GM18858 (cell line): ENCODE results near the gene PPP2R2C.

Experiments used
- ATAC-seq: cut with Tn5 transposase; IDR thresholded peaks from one replicate; pipeline ENCODE4 v1.9.1; 2021; ENCODE audit not compliant: unreplicated experiment

PPP2R2C gene

DNA sequence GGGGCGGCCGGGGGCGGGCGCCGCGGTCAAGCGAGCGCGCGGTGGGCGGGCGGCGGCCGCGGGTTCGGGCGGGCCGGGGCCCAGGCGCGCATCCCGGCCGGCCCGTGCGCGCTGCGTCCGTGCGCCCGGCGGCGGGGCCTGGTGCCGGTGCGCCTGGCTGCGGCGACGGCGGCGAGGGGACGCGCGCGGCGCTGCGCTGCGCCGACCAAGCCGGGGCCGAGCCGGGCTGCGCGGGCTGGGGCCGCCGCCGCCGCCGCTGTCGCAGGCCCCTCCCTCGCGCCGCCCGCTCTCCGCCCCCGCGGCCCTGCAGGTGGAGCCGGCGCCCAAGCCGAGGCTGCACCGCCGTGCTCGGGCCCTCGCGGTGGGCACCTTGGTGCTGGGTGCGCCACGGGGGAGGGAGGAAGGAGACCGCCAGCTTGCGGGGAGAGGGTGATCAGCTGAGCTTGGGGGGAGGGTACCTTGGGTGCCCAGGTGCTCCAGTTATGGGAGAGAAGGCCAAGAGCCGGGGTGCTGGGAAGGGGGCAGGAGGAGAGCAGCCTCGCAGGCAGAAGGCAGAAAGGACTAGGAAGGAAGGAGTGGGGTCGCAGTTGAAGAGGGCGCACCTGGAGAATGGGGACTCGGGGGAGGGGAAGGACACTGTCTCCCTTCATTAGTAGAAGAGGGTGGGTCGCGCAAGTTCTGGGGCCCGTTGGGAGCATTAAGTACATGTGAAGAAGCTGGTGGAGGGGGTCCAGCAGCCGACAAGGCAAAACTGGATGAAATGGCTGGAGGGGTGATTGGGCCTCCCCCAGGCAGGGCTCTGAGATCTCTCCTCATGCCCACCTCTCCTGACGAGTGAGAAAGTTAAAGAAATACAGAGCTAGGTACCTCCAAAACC is at the start of gene PPP2R2C:
PPP2R2C (minus strand) TSS at position 228 of the 877 bp plus-strand sequence. CDS start 385 bp downstream, outside the sequence.
- no peak for ATAC-seq

DNA sequence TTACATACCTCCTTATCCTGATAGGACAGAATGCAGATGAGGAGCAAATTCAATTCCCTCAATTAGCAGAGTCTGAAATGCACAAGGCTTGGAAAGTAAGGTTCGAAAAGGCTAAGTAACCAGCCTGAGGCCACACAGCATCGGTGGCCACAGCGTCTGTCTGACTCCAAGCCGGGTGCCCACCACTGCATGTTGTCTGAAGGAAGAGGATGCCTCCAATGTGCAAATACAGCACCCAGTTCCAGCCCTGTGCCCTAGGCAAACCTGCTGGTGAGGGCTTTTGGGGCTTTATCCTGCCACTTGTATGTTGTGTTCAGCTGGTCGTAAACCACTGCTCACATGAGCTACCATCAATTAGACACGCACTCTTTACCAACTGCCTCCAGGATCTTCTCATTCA is 48.6 kb upstream of the PPP2R2C start:
- no peak for ATAC-seq

DNA sequence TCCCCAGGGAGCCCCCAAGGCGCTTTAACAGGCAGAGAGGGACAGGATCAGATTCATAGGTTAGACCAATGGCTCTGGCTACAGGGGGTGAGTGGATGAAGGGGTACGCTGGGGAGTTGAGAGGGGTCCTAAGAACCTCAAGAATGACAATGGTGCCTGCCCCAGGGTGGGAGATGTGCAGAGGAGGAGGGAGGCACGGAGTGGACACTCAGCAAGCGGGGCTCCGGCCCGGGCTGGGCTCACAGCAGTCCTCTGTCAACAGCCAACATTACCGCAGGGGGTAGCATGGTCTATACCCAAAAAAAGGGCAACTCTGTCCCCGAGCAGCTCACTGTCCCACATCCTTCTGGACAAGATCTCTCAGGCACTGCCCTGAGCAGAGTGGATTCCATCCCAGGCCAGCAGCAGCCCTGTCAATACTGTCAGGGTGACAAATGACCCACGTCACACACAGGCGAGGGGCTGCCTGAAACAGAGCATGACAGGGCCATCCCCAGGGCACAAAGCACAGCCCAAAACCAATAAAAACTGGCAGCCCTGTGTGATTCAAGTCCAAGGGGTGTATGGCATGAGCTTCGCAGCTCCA is 47.7 kb upstream of the PPP2R2C start:
- no peak for ATAC-seq

DNA sequence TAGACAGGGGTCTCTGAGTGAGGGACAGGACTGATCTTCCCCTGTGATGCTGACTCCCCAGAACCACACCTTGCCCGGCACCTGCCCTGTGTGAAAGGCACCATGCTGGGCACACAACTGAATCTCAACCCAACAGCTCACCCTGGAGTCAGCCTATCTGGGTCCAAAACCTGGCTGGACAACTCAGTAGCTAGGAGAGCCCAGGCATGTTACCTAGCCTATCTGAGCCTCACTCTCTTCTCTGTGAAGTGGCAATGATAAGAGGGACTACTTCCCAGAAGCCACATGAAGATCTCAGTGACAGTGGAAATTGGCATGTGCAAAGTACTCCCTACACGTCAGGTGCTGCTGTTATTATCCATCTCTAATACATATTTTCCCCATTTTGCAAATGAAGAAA is 44.8 kb upstream of the PPP2R2C start:
- ATAC-seq: no peak

DNA sequence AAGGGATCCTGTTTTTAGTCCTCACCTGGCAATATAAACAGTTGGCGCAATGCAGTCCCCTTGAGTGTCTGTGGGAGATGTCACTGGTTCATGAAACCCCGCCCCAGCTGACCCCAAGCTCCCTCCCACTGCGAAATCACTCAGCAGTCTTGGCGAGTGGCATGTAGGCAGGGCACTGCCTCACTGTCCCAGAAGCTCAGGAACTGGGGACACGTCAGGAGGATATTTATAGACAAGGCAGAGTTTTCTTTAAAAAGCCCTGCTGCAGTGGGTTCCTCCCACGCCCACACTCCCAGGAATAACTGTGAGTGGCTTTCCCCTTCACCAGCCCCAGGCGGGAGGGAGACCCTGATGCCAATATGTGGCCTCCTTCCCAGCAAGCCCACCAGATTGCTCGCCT is 44.3 kb upstream of the PPP2R2C start:
- no peak for ATAC-seq

DNA sequence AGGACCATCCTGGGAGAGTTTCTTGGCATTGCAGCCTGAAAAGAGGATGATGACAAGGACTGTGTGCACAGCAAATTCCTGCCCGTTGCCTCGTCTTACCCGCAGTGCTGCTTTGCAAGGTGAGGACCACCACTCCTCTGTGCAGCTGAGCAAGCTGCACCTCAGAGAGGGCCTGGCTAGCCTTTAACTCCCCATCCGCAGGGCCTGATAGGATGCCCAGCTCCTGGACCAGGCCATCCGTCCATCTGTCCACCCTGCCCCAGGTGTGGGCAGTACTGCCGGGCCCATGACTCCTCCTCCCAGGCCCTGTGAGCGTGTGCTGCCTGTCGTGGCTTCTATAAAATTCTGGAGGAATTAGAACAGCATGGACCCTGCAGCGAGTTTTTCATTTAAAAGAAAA is 43.9 kb upstream of the PPP2R2C start:
- no peak for ATAC-seq

DNA sequence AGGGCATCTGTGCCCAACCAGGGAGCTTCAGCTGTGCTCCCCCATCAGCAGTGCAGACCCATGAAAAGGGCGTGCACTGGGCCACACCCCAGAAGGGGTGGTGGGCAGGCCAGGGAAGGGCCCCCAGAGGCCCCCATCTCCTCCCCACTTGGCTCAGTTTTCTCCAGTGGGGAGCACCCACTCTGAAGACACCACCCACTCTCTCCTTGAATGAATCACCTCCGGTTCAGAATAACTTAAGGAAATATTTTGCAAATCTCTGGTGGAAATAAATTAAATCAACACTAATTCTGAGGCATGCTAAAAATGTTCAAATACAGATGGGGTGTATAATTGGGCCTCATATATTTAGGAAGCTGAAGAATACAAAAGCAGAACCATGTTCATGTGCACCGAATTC is 41.3 kb upstream of the PPP2R2C start:
- no peak for ATAC-seq

DNA sequence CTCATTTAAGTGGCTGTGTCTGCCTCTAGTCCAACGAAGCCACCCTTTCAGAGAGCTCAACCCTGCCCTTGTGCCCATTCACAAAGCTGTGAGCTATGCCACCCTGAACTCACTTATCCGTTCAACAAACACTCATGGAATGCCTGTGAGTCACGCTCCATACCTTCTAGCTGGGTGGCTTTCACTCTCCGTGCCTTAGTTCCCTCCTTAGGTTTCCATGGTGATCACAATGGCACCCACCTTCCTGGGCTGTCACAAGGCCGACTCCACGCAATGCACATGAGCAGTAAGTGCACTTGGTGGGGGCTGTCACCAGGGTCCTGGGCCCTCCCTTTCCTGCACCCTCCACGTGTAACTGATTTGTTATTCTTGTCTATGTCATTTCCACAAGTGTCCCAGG is 37.2 kb upstream of the PPP2R2C start:
- ATAC-seq: no peak

DNA sequence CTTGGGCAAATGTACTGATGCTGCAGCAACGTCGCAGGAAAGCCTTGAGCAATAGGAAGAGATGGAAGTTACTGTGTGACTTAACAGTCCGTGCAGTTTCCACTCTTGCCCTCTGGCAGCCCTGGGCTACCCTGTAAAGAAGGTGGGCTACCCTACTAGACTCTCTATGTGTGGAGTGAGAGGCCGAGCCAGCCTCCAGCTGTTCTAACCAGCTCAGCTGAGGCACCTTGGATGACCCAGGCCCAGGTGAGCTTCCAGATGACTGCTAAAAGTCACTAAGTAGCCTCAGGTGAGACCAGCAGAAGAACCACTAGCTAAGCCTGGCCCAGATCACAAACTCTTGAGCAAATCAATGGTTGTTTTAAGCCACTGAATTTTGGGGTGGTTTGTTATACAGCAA is 34.9 kb upstream of the PPP2R2C start:
- ATAC-seq: no peak

DNA sequence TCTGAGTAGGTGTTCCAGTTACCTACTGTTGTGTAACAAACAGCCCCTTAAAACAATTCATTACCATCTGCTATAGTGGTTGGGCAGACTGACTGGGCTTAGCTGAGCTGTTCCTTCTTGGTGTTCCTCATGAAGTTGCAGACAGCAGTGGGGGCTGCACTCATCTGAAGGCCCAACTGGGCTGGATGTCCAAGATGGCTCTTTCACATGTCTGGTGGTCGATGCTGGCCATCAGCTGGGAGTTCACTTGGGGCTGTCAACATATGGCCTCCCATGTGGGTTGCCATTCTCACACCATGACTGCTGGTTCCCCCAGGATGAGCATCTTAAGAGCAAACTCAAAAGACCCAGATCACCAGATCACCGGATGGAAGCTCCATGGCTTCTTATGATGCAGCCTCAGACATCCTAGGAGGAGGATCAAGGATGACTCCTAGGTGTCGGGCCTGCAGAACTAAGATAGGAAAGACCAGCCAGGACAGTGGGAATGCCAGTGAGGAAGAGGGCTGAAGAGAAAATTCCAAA is 34.3 kb upstream of the PPP2R2C start:
- ATAC-seq: no peak

DNA sequence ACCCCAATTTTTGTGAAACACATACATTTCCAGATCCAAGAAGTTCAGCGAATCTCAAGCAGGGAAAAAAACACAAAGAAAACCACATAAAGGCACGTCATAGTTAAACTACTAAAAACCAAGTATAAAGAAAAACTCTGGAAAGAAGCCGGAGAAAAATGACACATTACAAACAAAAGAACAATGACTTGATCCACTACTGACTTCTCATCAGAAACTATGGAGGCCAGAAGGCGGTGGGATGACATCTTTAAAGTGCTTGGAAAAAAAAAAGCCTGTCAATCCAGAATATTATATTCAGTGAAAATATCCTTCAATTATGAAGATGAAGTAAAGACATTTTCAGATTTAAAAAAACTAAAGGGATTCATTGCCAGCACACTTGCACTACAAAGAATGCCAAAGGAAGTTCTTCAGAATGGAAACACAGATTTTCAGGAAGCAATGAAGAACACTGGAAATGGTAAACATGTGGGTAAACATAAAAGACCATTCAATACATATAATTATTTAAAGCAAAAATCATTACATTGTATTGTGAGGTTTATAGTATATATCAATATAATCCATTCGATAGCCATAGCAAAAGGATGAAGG is 32.6 kb upstream of the PPP2R2C start:
- ATAC-seq: no peak

DNA sequence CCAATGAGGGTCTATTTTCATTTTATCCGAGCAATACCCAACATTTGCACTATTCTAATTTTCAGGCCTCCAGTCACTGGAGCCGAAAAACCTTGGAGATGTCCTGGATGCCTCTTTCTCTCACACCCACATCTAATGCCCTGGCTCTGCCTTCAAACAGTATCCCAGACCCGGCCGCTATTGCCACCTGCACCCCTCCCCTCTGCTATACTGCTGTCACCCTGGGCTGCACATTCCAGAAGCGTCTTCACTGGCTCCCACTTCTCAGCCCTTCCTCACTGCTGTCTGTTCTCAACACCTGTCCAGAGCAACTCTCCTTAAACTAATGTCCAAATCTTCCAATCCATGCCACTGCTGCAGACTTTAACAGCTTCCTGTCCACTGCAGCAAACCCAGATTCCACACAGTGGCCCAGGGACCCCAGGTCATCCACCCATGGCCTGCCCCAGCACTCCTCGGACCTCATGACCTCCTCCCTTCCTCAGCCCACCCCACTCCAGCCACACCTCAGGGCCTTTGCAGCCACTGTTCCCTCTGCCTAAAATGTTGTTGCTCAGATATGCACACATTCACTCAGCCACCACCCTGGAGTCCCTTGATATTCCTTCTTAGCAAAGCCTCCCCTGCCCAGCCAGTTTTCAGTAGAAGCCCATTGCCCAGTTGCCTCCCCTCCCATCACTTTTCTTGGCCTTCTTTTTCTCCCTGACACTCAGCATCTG is 30.5 kb upstream of the PPP2R2C start:
- ATAC-seq: no peak

DNA sequence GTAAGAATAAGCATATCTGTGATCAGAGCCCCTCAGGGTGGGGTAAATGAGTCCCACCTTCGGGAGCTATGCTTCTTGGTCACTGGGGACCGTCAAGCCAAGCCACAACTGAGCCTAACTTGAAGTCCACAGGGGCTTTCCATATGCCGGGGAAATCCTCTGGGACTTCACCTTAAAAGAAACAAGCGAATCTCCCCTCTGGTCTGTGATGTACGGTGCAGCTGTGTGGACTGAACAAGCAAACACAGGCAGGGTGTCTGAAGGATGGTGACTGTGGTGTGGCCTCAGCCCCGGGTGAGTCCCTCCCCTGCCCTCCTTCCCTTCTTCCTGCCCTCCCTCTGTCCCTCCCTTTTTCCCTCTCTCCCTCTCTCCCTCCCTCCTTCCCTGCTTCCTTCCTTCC is 29.7 kb upstream of the PPP2R2C start:
- no peak for ATAC-seq

DNA sequence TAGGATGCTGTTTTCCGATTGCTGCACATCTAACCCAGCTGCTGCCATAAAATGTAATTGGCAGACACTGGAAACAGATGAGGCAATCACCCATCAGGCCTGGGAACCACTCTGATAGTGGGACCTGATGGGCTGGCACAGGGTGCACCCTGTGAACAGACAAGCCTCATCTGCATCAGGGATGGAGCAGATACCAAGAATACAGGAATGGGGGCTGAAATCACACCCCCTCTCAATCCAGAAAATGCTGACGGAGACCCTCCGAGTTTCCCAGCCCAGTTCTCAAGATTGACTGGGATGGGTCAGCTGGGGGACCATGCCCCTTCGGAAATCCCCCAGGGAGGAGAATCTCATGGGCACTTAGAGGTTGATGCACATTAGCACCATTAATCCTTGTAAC is 28.8 kb upstream of the PPP2R2C start:
- ATAC-seq: no peak

DNA sequence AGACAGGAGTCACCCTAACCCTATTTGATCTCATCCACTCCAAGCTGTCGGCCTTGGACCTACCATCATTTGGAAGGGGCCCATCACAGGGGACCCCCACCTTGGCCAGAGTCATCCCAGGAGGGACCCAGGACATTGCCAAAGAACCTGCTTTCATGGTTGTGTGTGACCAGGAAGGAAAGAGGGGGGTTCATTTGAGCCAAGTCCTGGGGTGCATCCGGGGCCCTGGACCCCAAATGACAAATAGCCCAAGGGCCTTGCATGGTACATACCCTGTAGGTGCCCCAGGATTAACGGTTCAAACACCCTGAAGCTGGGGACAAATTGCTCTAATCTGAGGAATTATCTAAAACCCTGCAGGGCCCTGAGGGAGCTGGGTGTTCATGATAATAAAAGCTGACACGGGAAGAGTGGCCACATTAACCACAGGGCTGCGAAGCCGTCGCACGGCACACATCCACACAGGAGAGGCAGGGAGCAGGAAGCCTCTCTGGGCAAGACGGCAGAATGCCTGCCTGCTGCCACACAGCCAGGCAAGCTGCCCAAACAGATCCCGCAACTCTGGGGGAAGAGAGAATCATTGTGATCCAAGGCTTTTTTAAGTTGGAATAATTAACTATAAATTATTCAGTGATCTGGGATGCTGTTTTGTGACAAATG is 28.2 kb upstream of the PPP2R2C start:
- no peak for ATAC-seq

DNA sequence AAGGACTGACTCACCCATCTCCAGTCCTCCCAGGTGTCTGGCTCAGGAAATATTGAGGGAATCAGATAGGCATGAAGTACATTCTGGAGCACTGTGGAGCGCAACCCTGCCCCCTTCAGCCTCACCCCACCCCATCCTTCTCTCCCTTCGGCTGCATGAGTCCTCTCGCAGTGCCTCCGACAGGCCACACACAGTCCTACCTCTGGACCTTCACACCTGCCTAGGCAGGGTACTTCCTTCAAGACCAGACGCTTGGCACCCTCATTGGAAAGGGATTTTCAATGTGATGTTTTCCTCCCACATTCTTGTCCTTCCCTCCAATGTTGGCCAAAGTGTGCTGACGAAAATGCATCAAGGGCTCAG is 26.8 kb upstream of the PPP2R2C start:
- no peak for ATAC-seq

DNA sequence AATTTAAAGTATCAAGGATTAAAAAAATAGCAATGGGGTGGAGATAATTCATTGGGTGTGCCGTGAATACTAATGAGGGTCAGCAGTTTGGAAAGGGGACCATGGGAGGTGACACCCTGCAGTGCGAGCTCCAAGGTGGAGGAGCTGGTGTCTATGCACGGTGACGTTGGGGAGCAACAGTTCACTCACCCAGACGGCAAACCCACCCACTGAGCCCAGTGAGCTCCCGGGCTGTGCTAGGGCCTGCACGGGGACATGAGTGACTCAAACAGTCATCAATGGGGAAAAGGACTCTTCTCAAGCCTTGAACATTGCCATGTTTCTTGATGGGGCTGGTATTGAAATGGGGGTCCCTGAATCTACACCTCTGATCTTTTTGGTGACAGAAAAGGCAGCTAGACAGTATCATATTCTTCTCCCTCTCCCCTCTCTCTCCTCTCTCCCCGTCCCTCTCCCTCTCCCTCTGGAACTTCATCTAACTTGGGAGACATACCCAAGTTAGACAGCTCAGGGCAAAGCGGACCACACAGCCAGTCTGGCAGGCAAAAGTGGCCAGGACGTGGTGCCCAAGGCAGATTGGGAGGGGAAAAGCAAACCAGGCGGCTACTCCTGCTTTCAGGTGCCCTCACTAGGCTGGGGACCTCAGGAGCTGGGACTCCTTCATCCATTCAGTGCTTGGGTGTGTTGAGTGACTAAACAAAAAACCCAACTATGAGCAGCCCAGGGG is 26.3 kb upstream of the PPP2R2C start:
- ATAC-seq: no peak

DNA sequence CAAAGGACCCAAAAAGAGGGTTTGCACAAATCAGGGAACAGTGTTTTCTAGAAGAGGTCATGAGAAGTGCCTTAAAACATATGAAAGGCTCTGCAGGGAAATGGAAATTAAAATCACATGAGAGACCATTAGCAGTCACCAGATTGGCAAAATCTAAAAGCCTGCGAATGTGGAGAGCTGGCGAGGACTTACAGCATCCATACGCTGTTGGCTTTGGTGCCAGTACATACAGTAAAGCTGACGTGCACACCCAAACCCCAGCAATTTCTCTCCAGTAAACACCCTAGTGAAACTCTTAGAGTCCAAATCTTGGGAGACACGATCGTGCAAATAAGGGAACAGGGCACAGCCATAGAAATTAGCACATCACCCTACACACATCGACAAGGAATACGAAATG is 25.4 kb upstream of the PPP2R2C start:
- ATAC-seq: no peak

DNA sequence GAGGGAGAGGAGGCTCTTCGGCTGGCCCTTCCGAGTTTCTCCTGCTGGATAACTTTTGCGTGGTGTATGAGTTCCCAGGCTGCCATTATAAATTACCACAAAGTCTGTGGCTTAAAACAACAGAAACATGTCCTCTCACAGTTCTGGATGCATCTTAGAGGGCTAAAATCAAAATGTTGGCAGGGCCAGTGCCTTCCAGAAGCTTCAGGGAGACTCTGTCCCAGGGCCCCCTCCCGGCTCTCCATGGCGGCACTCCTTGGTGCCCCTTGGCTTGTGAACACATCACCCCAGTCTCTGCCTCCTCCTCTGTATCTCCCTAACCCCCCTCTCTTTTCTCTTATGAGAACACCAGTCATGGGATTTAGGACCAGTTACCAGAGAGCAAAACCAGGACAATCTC is 23.3 kb upstream of the PPP2R2C start:
- ATAC-seq: no peak

DNA sequence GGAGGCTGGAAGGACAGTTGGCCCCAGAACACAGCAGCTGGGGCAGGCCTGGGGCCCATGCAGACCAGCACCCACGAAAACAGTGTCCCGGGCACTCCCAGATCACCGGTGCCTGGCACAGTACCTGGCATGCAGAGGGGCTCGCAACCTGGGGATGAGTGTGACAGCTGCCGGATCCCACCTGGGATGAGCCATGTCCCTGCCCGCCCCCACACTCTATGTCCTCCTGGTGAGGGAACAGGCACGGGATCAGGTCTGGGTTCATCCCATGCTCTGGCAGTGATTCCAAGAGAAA is 22.8 kb upstream of the PPP2R2C start:
- no peak for ATAC-seq
